HK-2 (cell line): ENCODE results near the gene ASB15.

Source experiments
- DNase-seq: peaks from one replicate; pipeline ENCODE4 v3.0.0-alpha.2; 2018; ENCODE audit not compliant: unreplicated experiment

ASB15 gene

GRCh38 chr7:123663200-123663599, 61.6 kb downstream of the ASB15 start:
- no peak for DNase-seq

DNA sequence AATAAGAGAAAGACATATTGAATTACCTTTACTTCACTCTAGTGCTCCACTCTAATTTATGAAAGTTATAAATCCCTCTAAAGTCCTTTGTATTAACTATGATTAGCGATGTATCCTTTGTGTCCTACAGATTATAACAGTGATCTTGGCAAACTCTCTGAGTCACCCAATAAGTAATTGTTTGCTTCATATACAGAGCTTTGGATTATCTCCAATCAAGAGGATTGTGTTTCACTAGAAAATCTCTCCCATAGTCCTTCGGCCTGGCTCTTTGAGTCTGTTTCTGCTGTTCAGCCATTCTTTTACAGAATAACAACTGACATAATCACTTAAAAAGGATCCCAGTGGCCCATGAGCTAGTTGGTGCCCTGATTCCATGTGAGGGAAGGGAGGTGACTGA, 63.5 kb downstream of the ASB15 start:
- no peak for DNase-seq

DNA sequence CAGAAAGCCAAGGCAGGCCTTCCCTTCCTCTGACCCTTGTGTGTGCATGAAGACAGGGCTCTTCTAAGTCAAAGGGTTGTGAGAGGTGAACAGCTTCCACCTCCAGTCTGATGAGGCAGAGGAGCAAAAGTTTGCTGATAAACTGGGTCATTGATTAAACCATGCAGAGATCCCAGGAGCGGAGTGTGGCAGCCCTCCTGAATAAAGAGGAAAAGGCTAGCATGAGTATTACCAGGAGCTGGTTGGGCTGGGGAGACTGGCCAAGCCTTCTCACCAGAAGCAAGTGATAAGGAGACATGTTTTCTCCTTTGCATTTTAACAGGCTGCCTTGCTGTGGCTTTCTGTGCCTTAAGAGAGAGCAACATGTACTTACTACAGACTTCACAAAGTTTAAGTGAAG, 64.3 kb downstream of the ASB15 start:
- no peak for DNase-seq

- DNase-seq = no peak
These were observed 64.9 kb downstream of the ASB15 start for GRCh38 chr7:123666492-123666891.

DNA sequence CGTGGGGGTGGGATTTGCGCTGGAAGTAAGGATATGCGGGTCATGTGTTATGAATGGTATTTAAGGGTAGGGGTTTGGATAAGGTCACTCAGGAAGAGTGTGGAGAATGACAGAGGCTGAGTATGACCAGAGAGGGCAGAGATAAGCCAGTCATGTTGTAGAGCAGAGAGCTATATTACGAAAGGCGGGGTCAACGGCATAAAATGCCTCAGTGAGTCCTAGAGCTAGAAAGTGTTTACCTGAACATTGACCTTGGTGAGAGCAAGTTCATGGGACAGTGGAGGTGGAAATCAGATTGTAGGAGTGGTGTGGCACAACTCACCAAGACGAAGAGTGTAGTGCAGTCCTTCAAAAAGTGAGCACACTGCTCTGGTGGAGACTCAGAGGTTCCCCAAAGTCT, 67.9 kb downstream of the ASB15 start:
- no peak for DNase-seq

DNA sequence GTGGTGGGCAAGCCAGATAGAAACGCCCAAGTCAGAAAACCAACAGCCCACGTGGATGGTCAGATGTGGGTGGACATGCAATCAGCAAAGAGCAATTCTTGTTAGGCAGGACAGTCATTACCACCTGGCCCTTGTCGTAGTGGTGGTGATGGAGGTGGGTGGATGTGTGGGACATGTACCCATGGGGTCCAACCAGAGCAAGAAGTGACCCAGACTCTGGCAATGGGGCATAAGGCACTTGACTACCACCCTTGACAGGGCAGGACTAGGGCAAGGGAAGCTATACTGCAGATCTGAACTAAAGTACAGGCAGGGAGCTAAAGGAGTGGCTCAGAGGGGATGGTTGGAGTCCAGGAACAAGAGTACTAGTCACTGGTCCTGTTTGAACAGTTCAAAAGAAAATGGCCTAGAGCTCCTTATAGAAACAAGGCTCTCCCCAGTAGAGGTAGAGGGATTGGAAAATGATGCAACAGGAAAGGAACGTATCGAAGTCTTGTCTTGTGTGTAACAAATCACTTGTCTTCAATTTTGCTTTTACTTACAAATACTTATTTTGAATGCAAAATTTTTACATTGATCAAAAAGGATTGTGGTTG, 71.6 kb downstream of the ASB15 start:
- DNase-seq = no peak

- no peak for DNase-seq
These were observed 72.3 kb downstream of the ASB15 start for GRCh38 chr7:123673752-123674398.

DNA sequence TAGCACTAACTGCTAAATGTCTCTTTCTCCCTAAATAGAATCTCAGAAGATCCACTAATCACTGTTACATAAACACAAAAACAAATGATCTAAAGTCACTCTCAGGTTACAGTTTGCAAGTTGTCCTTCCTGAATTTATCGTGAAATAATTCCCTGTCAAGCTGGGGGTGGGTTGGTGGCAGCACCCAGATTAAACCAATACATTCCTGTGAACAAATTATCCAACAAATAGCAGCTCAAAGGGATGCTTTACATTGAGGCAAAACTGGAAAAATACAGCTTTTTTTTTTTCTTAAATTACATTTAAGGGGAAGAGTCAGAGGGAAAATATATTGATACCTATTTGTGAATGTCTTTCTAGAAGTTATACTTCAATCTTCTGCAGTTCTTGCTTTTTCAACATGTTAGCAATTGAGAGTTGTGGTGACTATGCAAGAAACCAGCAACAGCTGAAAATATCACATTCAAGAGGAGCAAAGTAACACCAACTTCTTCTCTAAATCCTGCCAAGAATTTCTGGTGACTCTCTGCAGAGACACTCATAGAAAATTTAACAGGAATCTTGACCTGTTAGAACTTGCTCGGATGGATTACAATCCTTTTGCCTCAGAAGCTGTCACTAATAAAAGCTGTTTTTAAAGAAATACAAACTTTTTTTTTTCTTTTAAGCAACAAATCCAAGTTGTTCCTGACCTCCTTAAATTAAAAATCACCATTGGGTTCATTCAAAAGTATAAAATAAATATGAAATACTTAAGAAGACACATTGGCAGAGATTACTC, 73.0 kb downstream of the ASB15 start:
- no peak for DNase-seq

GRCh38 chr7:123675181-123675473, 73.5 kb downstream of the ASB15 start:
- DNase-seq = no peak

DNA sequence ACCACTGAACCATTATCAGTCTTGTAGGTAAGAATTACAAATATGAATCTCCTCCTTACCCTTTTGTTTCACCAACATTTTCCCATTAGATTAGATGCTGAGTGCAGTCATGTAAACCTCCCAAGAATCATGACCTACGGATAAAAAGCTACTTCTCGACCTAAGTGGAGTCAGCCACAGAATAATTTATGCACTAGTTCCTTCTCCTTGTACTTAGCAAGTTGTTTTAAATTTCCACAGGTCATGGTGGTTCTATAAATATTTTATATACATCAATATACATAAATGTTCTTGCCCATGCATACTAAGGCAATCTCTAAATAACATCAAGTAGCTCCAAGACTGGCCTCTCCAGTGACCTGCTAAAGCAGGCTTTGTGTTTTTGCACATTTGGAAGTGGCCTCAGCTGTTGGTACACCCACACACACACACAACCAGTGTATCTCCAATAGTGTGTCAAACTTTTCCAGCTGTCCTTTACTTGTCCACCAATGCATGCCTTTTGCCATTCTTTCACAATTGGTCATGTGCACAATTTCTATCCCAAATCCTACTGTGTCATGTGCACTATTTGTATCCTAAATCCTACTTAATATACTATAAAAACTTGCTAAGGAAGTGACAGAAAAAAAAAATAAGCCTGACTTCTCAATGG, 75.6 kb downstream of the ASB15 start:
- DNase-seq = no peak

- DNase-seq = no peak
These were observed 78.0 kb downstream of the ASB15 start for GRCh38 chr7:123679614-123680013.

- no peak for DNase-seq
These were observed 79.0 kb downstream of the ASB15 start for GRCh38 chr7:123680580-123680979.

- DNase-seq = no peak
These were observed 79.9 kb downstream of the ASB15 start for GRCh38 chr7:123681561-123681960.

DNA sequence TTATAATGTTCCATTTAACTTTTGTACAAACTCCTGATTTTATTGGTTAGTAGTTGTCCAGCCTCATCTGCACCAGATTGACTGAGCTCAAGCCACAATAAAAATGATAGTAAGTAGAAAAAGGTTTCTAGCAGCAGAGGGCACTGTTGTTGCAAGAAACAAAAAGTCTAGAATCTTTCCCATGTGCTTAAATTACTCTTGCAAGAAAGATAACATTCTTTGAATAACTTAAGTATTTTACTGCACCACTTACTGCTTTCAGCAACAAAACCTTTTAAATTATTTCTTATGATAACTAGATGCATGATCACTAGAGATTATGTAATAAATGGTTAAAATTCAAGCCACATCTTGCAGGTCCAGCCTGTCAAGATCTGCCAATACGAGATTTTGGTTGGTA, 81.1 kb downstream of the ASB15 start:
- no peak for DNase-seq

GRCh38 chr7:123687161-123687560, 85.5 kb downstream of the ASB15 start:
- no peak for DNase-seq

DNA sequence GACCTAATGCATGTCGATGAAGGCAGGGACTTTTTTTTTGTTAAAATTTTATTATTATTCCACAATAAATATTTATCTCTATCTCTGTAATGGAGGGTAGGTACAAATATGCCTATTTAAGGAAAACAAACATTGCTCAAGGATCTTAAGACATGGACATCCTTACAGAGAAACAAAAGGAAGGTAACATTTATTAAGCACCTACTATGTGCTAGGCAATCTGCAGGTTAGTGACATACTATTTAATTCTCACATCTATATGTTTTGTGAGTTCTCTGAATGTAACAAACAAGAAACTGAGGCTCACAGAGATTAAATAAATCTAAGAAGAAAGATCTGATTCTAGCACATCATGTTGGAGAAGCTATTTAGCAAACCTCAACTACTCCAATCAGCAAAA, 86.1 kb downstream of the ASB15 start:
- DNase-seq = no peak
